HG03045 (cell line): ENCODE data around the gene SLC25A36.
"Not testable (repeated sequence)": the region's sequence is repeated elsewhere in the genome, so short reads cannot be mapped to it uniquely, and the experiment has no call there.

Experiments
- ATAC-seq: cut with Tn5 transposase; IDR thresholded peaks from one replicate; pipeline ENCODE4 v1.9.1; 2021; ENCODE audit warnings: mild to moderate bottlenecking, moderate library complexity; ENCODE audit not compliant: unreplicated experiment

SLC25A36 gene

DNA sequence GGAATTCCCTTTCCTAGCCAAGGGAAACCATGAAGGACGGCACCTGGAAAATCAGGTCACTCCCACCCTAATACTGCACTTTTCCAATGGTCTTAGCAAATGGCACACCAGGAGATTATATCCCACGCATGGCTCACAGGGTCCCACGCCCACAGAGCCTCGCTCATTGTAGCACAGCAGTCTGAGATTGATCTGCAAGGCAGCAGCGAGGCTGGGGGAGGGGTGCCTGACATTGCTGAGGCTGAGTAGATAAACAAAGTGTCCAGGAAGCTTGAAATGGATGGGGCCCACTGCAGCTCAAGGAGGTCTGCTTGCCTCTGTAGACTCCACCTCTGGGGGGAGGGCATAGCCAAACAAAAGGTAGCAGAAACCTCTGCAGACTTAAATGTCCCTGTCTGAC is 46.2 kb downstream of the SLC25A36 start:
- ATAC-seq, result not testable (repeated sequence)

DNA sequence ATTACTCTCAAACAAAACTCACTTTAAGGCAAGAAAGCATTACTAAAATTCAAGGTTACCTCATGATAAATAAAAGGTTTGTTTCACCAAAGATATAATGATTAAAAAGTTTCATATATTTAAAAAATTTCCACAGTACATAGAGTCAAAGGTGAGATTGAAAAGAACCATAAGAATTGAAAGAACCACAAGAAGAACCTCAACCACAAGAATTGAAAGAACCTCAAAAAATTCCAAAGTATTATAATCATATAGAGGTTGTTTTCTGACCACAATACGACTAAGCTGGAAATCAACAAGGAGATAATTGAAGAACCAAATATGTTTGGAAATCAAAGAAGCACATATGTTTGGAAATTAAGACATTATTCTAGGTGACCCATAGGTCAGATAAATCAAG is 52.7 kb downstream of the SLC25A36 start:
- ATAC-seq, result no peak

DNA sequence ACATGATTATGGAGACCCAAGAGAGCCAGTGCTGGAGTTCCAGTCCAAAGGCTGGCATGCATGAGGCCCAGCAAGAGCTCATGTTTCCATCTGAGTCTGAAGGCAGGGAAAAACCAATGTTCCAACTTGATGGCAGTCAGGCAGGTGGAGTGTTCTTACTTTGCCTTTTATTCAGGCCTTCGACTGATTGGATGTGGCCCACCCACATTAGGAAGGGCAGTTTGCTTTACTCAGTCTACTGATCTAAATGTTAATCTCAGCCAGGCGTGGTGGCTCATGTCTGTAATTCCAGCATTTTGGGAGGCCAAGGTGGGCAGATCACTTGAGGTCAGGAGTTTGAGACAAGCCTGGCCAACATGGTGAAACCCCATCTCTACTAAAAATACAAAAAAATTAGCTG is 53.2 kb downstream of the SLC25A36 start:
- ATAC-seq, result not testable (repeated sequence)

DNA sequence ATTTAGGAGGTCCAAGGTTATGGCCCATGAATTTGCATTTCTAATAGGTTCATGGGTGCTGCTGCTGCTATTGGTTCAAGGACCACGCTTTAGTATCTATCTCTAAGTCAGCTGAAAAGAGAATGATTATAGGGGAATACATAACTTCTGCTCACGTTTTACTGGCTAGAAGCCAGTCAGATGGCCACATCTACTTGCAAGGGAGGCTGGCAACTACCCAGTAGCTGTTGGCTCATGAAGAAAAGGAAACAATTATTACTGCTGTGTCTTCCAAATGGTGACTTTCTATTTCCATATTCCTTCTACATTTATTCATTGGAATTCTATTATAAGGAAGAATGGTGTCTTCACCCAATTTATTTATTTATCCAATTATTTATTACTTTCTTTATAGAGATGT is 54.2 kb downstream of the SLC25A36 start:
- no peak for ATAC-seq

DNA sequence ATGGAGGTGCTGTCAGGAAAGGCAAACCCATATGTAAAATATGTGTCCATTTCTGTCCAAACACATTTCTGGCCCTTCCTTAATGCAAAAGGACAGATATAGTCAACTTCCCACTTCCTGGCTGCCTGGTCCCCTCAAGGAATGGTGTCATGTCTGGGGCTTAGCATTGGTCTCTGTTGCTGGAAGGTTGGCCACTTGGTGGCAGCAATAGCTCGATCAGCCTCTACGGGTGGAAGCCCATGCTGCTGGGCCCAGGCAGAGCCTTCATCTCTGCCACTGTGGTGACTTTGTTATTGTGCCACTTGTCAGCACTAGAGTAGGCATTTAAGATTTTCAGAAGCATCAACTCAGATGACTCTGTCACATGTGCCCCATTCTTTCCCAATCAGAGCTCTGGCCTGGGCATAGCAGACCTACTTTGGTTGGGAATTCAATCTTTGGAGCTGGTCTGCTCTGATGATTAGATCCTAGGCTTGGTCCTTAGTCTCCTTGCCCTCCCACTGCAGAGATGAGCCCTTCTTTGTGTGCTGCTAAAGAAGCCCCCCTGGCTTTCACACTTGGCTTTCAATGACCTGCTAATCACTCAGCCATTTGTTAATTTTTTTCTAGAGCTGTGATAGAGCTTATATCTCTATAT is 58.5 kb downstream of the SLC25A36 start:
- ATAC-seq, result no peak

DNA sequence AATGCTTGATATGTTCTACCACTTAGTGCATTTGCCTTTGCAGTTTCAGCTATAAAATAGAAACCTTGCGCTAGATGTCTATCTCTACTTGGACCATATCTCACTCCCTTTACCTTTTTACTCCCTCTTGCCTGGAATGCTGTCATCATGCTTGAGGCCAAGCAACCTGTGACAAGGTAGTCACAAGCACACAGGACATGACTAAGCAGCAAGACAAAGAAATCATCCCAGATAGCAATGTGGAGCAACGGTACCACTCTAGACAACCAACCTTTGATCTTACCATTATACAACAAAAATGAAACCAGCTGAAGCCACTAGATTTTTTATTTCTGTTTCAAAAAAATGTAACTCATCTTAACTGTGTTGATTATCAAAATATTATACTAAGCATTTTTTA is 59.0 kb downstream of the SLC25A36 start:
- no peak for ATAC-seq

DNA sequence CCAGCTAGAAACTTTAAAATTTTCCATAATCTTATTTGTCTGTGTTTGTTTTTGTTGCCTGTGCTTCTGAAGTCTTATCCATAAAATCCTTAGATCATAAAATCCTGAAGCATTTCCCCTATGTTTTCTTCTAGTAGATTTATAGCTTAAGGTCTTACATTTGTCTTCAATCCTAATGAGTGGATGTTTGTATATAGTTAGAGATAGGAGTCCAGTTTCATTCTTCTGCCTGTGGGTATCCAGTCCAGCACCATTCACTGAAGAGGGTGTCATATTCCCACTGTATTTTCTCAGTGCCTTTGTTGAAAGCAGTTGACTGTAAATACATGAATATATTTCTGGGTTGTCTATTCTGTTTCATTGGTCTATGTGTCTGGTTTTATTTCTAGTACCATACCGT is 64.7 kb downstream of the SLC25A36 start:
- no peak for ATAC-seq

DNA sequence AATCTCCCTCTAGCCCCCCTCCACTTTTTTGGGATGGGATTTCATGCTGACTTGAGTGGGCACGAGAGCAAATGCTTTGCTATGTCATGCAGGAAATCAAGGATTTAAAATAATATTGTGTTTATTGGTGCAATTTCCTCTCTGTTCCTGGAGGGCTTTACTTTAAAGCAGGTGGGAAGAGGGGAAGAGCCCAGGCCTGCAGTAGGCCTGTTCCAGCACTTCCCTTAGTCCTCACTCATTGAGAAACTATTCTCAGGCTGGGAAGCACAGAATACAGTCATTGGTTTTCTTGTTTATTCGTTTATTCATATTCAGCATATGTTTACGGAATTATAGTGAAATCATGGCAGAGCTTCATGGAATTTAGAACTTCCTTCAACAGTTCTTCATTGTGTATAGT is 67.9 kb downstream of the SLC25A36 start:
- no peak for ATAC-seq

DNA sequence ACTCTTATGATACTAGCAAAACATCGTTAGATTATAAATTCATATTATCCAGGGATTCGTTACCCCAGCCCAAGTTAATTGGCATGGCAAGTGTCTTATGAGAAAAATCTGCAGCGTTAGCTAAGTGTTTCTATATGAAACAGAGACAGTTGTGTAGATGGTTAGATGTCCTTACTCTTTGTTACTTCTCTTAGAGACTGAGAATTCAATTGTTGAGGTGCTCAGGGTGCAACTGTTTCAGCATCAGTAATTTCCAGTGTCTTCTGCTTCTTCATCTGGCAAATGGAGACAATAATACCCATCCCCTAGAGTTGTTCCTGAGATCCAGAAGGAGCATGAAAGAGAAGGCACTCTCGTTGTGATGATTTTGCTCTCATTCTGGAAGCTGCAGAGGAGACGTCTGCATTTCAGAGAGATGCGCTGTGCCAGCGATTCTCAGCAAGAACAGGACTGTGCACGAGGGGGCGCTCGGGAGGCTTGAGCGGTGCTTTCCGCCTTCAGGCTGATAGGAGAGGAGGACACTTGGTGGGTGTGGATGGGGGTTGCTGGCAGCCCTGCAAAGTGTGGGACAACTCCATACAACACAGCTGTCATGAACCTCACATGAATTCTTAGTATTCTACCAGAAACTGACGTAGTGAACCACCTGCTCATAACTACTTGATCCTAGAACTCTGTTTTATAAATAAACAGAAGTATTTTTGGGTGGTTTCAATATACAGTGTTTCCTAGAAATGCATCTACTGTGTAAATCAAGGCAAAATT is 69.8 kb downstream of the SLC25A36 start:
- ATAC-seq, result peak; percentile 73

DNA sequence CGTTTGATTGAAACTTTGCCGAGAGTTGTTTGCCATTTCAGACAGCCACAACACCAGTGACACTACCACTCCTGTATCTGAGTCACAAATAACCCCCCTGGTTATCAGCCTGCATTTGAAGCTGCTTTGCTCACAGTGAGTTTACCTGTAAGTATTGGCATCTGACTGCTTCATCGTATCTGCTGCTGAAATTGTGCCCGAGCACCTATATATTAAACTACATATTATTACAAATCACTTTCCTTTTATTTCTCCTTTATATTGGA is 70.3 kb downstream of the SLC25A36 start:
- no peak for ATAC-seq

DNA sequence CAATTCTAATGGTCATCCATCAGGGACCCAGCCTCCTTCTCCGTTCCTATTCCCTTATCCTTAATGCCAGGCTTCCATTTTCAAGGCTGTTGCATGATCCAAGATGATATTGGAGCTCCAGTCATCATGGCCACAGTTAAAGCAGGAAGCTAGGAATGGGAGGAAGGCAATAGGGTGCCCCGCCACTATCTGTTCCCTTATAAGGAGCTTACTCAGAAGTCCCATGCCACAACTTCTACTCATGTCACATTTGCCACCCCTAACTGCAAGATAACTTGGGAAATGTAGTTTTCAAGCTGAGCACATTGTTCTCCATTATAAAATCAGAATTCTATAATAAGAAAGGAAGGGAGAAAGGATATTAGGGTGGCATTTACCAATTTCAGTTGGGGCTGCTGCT is 70.9 kb downstream of the SLC25A36 start:
- ATAC-seq, result no peak

DNA sequence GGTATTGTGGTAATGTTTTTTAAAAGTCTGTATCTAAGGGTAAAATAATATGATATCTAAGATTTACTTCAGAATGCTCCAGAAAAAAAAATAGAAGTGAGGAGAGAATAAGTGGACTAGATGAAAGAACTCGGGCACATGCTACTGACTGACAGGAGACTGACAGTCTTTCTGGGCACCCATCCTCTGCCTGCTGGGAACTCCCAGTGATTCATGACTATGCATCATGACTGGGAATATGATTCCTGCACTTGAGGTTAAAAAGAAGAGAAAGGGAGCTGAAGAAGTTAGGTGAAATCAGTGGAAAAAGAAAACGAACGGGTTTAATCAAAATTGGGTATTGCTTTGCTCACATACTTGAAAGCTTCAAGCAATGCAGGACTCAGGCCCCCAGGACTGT is 73.8 kb downstream of the SLC25A36 start:
- no peak for ATAC-seq

DNA sequence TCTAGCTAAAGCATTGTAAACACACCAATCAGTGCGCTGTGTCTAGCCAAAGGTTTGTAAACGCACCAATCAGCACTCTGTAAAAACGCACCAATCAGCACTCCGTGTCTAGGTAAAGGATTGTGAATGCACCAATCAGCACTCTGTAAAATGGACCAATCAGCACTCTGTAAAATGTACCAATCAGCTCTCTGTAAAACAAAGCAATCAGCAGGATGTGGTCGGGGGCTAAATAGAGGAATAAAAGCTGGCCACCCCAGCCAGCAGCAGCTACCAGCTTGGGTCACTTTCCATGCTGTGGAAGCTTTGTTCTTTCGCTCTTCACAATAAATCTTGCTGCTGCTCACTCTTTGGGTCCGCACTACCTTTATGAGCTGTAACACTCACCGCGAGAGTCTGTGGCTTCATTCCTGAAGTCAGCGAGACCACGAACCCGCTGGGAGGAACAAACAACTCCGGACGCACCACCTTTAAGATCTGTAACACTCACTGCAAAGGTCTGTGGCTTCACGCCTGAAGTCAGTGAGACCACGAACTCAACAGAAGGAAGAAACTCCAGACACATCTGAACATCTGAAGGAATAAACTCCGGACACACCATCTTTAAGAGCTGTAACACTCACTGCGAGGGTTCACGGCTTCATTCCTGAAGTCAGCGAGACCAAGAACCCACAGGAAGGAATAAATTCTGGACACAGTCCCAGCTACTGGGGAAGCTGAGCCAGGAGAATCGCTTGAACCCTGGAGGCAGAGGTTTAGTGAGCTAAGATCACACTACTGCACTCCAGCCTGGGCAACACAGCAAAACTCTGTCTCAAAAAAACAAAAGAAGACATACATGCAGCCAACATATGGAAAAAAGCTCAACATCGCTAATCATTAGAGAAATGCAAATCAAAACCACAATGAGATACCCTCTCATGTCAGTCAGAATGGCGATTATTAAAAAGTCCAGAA is 76.0 kb downstream of the SLC25A36 start:
- not testable (repeated sequence) for ATAC-seq

DNA sequence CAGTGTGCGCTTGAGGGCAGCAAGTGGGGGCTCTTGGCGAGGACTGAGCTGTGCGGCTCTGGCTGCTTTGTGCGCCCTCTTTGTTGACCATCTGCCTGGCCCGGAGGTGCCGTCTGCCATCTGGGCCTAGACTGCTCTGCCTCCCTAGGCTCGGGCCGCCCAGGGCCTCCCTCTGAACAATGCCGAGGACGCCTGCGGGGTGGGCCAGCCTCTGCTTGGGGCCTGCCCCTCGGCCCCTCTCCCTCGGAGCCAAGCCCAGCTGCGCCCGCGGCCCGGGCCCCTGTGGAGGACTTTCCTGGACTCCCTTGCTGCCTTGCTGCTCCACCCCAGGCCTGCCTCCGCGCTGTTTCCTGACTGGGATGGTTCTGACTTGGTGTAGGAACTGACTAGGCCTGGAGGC is 77.6 kb downstream of the SLC25A36 start:
- ATAC-seq, result no peak

DNA sequence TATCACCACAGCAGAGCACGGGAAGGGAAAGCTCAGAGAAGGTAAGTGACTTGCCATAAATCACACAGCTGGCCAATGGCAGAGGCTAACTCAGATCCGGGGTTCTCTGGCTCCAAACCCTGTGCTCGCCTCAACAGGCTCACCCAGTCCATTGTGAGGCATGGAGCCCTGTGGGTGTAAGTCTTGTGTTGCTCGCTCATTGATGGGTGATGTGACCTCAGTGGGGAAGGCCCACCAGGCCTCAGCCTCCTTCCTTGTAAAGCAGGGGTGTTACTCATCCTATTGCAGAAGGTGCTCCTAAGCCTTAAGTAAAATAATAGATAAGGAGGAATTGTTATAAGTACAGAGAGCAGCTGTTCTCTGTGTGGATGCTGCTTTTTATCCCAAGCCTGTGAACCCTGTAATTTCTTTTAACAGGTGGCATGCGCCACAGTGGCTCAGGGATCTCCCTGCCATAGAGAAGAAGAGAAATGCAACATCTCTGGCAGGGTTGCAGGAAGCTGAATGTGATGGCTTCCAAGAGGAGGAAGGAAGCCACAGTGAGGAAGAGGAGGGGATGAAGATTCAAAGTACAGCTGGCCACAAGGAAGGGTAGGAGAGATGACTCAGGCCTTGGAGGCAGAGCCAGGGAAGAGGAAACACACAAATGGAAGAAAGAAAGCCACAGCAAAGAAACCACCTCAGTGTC is 78.7 kb downstream of the SLC25A36 start:
- ATAC-seq, result no peak

DNA sequence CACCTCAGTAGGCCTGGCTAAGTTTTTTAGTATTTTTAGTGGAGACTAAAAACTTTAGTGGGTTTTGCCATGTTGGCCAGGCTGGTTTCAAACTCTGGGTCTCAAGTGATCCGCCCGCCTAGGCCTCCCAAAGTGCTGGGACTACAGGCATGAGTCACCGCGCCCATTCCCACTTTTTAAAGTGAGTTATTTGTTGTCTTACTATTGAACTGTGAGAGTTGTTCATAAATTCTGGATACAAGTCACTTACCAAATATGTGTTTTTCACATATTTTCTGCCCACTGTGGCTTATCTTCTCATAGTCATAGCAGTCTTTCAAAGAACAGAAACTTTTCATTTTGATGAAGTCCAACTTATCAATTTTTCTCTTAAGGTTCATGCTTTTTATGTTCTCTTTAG is 79.6 kb downstream of the SLC25A36 start:
- ATAC-seq, result no peak
